Measurements from ENCODE around the gene USP22.

DNA sequence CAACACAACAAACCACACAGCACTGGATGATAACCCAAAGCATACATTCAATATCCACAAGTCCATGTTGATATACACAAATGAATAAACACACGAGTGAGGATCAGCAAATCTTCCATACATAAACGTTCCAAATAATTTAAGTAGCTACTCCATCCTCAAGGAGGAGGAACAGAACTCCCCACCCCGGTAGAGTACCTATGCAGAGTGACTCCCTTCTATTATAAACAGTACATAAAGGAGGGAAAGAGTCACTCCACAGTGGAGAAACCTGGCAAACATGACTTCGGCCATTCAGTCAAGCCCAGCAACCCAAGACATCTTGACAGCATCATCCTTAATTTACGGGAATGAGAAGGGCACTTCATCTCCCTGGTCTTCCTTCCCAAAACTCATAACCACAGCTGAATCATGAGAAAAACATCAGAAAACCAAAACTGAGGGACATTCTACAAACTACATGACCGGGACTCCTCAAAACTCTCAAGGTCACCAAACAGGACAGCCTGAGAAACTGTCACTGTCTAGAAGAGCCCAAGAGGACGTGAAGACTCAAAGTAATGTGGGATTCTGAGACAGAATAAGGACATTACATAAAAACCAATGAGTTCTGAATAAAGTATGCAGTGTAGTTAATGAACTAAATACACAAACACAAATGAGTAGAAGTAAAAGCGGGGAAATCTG lies 5.6 kb downstream of the USP22 start:
- no peak for TF ChIP-seq POLR2A (IDR thresholded peaks at IDR 0.05)
- TF ChIP-seq, protein P1, sequence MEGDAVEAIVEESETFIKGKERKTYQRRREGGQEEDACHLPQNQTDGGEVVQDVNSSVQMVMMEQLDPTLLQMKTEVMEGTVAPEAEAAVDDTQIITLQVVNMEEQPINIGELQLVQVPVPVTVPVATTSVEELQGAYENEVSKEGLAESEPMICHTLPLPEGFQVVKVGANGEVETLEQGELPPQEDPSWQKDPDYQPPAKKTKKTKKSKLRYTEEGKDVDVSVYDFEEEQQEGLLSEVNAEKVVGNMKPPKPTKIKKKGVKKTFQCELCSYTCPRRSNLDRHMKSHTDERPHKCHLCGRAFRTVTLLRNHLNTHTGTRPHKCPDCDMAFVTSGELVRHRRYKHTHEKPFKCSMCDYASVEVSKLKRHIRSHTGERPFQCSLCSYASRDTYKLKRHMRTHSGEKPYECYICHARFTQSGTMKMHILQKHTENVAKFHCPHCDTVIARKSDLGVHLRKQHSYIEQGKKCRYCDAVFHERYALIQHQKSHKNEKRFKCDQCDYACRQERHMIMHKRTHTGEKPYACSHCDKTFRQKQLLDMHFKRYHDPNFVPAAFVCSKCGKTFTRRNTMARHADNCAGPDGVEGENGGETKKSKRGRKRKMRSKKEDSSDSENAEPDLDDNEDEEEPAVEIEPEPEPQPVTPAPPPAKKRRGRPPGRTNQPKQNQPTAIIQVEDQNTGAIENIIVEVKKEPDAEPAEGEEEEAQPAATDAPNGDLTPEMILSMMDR (IDR thresholded peaks at IDR 0.05): no peak
